Sigmoid colon (tissue), 3 donors: ENCODE measurements around the gene SAMD7.

Experiments used
- POLR2A ChIP-seq, 2 donors: fragments of 450-650 bp; IDR thresholded peaks; one replicate each; pipeline ENCODE4 v1.6.1; 2016; ENCODE audit warnings: antibody characterized with exemption in 2 of 2, mild to moderate bottlenecking in 2 of 2, moderate library complexity in 2 of 2
- TF ChIP-seq, protein P1 (sequence below), 4 experiments: fragments of 450-650 bp in 3 of 4; fragments of 200-600 bp in 1 of 4; IDR thresholded peaks; one replicate each; pipeline ENCODE4 v1.5.1; 2016 to 2019; ENCODE audit warnings: antibody characterized with exemption in 4 of 4, mild to moderate bottlenecking in 3 of 4, moderate library complexity in 2 of 4

DNA sequence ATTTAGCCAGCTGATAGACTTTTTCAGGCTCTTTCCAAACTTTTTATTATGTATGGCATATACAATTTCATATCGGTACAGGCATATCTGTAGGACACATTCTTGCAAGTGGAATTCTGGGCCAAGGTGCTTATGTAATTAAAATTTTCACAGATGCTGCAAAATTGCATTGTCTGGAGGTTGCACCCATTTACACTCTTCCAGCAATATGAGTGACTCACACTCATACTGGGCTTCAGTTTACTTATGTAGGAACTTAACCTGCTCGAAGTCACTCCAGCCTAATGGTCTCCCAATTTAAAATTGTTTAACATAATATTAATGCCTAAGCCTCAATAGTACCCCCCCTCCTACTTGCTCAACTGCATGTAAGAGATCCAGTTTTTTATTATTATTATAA lies 44.0 kb downstream of the SAMD7 start:
- TF ChIP-seq, protein P1, sequence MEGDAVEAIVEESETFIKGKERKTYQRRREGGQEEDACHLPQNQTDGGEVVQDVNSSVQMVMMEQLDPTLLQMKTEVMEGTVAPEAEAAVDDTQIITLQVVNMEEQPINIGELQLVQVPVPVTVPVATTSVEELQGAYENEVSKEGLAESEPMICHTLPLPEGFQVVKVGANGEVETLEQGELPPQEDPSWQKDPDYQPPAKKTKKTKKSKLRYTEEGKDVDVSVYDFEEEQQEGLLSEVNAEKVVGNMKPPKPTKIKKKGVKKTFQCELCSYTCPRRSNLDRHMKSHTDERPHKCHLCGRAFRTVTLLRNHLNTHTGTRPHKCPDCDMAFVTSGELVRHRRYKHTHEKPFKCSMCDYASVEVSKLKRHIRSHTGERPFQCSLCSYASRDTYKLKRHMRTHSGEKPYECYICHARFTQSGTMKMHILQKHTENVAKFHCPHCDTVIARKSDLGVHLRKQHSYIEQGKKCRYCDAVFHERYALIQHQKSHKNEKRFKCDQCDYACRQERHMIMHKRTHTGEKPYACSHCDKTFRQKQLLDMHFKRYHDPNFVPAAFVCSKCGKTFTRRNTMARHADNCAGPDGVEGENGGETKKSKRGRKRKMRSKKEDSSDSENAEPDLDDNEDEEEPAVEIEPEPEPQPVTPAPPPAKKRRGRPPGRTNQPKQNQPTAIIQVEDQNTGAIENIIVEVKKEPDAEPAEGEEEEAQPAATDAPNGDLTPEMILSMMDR (IDR thresholded peaks at IDR 0.05), result no peak
- no peak for TF ChIP-seq POLR2A (IDR thresholded peaks at IDR 0.05)
